Non-pigmented ciliary epithelial cell (primary cell): Measurements from ENCODE around the gene COL9A3.

Experiments used
- DNase-seq: peaks from one replicate; pipeline ENCODE4 v3.0.0-alpha.2; 2010; ENCODE audit warnings: low read depth

Gene COL9A3

GRCh38 chr20:62778601-62779416, 38.0 kb upstream of the COL9A3 start:
- no peak for DNase-seq

- DNase-seq: no peak
These were observed 37.5 kb upstream of the COL9A3 start for GRCh38 chr20:62779417-62779685.

GRCh38 chr20:62780204-62780603, 36.6 kb upstream of the COL9A3 start:
- no peak for DNase-seq

GRCh38 chr20:62780696-62781095, 36.2 kb upstream of the COL9A3 start:
- DNase-seq: no peak

- DNase-seq: no peak
These were observed 34.5 kb upstream of the COL9A3 start for GRCh38 chr20:62782149-62782892.

GRCh38 chr20:62782893-62783278, 34.0 kb upstream of the COL9A3 start:
- no peak for DNase-seq

GRCh38 chr20:62784497-62784896, 32.4 kb upstream of the COL9A3 start:
- DNase-seq: no peak

GRCh38 chr20:62785393-62785792, 31.5 kb upstream of the COL9A3 start:
- no peak for DNase-seq

- DNase-seq: no peak
These were observed 30.7 kb upstream of the COL9A3 start for GRCh38 chr20:62786157-62786556.

- no peak for DNase-seq
These were observed 29.5 kb upstream of the COL9A3 start for GRCh38 chr20:62787321-62787720.

GRCh38 chr20:62787866-62788265, 29.0 kb upstream of the COL9A3 start:
- no peak for DNase-seq

GRCh38 chr20:62788607-62789006, 28.2 kb upstream of the COL9A3 start:
- DNase-seq: no peak

- DNase-seq: no peak
These were observed 26.8 kb upstream of the COL9A3 start for GRCh38 chr20:62790075-62790474.

- DNase-seq: no peak
These were observed 25.3 kb upstream of the COL9A3 start for GRCh38 chr20:62791301-62792181.

GRCh38 chr20:62792182-62792939, 24.5 kb upstream of the COL9A3 start:
- no peak for DNase-seq

GRCh38 chr20:62792940-62793756, 23.7 kb upstream of the COL9A3 start:
- no peak for DNase-seq

GRCh38 chr20:62793757-62794006, 23.2 kb upstream of the COL9A3 start:
- DNase-seq: no peak

- peak; percentile 62 for DNase-seq
These were observed 22.7 kb upstream of the COL9A3 start for GRCh38 chr20:62794007-62794724.

GRCh38 chr20:62795023-62795761, 21.7 kb upstream of the COL9A3 start:
- no peak for DNase-seq
